Hepatocyte (in vitro differentiated cells): Measurements from ENCODE around the gene HK2.

Experiments used
- EZH2 ChIP-seq: fragments of 200-600 bp; sonication (generic); IDR thresholded peaks from 2 replicates; pipeline ENCODE4 v1.6.1; 2016; ENCODE audit warnings: antibody characterized with exemption, mild to moderate bottlenecking, borderline replicate concordance
- EZH2phosphoT487 ChIP-seq: fragments of 200-600 bp; sonication (generic); IDR thresholded peaks from one replicate; pipeline ENCODE4 v1.6.1; 2018; ENCODE audit warnings: antibody characterized with exemption, mild to moderate bottlenecking, low read depth, moderate library complexity; ENCODE audit not compliant: unreplicated experiment, severe bottlenecking
- TF ChIP-seq, protein P1 (sequence below): fragments of 200-600 bp; sonication (generic); IDR thresholded peaks from 2 replicates; pipeline ENCODE4 v1.5.1; 2016; ENCODE audit warnings: antibody characterized with exemption, mild to moderate bottlenecking; ENCODE audit not compliant: poor library complexity

DNA sequence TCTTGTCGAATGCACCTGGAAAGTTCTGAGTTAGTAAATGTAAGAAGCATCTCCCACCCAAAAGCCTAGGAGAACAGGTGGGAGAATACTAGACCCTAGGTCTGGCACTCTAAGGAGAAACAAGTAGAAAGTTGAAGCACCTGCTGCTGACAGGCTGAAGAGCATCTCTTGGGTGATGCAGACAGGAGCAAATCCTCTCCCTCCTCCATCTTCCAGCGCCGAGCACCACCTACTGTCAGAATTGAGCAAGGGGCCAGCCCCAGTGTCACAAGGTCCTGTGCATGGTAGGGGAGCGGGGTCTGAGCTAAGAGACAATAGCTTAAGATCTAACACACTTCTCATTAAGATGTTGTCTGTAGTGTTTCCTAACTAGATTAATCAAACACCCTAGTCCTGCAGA is 52.9 kb downstream of the HK2 start:
- TF ChIP-seq, protein P1, sequence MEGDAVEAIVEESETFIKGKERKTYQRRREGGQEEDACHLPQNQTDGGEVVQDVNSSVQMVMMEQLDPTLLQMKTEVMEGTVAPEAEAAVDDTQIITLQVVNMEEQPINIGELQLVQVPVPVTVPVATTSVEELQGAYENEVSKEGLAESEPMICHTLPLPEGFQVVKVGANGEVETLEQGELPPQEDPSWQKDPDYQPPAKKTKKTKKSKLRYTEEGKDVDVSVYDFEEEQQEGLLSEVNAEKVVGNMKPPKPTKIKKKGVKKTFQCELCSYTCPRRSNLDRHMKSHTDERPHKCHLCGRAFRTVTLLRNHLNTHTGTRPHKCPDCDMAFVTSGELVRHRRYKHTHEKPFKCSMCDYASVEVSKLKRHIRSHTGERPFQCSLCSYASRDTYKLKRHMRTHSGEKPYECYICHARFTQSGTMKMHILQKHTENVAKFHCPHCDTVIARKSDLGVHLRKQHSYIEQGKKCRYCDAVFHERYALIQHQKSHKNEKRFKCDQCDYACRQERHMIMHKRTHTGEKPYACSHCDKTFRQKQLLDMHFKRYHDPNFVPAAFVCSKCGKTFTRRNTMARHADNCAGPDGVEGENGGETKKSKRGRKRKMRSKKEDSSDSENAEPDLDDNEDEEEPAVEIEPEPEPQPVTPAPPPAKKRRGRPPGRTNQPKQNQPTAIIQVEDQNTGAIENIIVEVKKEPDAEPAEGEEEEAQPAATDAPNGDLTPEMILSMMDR = no peak
- TF ChIP-seq EZH2 (no peak), EZH2phosphoT487 (no peak)
